ENCODE results near the gene GLI3. TPM values are rescaled to one million over a fixed set of nuclear protein-coding genes. Genes with fewer than 3 reads are reported as not detected.

GLI3 gene
- total RNA-seq, 5 donors from 2014 or later (not counting 1 experiment from before 2014, with no cell fraction given), result 0.10 to 0.79 (median 0.32) TPM; not detected in 1

DNA sequence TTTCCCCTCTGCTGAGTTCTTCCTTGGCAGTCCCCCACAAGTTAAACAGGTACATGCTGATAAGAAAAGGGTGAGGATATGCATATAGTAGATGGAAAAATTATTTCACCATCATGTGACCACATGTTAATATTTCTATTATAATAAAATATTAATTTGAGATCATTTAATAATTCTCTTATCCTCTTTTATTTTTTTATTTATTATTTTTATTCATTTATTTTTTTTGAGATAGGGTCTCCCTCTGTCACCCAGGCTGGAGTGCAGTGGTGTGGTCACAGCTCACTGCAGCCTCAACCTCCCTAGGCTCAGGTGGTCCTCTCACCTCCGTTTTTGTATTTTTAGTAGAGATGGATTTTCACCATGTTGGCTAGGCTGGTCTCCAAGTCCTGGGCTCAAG is 11.6 kb upstream of the GLI3 start:
- no peak overlapping the region for H3K4me3 ChIP-seq (ENCODE audit: control insufficient read depth in 1 of 2, extremely low read depth in 1 of 2, low read length in 1 of 2)
- no peaks in the 10 kb centered on the region for H3K4me1 ChIP-seq (ENCODE audit: control insufficient read depth in 1 of 2, extremely low read depth in 1 of 2, insufficient read depth in 2 of 2, low read length in 2 of 2)
- no peaks in the 10 kb centered on the region for H3K27me3 ChIP-seq (replicated peaks in 1 of 2; ENCODE audit: control insufficient read depth in 2 of 2, extremely low read depth in 1 of 2, insufficient read depth in 2 of 2, low read length in 1 of 2)
- no peak overlapping the region for H3K27ac ChIP-seq (ENCODE audit: low read length)
- WGBS (ENCODE audit: insufficient coverage), result no CpG with 5 or more reads among the region's 1 CpG
- H3K4me3 Mint-ChIP-seq, result no peak overlapping the region
- H3K27ac Mint-ChIP-seq, result no peak overlapping the region
- POLR2A ChIA-PET, result no interaction called here
- H3K9me3 ChIP-seq, result no peaks in the 10 kb centered on the region
- H3K9me3 Mint-ChIP-seq, result peaks cover under 1 to 12% (median 5%) of the 10 kb centered on the region in 3 donors
- no peaks in the 10 kb centered on the region for H3K4me1 Mint-ChIP-seq
- DNase-seq (no peak), ATAC-seq (replicated peaks in 1 of 4) (no peak)
- no peaks in the 10 kb centered on the region for H3K36me3 Mint-ChIP-seq
- no peaks in the 10 kb centered on the region for H3K36me3 ChIP-seq (ENCODE audit: control insufficient read depth in 2 of 2, extremely low read depth in 1 of 2, insufficient read depth in 1 of 2, low read length in 1 of 2)
- H3K27me3 Mint-ChIP-seq, result no peaks in the 10 kb centered on the region
- CTCF ChIA-PET, result no interaction called here

- H3K4me1 ChIP-seq (ENCODE audit: control insufficient read depth in 1 of 2, extremely low read depth in 1 of 2, insufficient read depth in 2 of 2, low read length in 2 of 2), result no peaks in the 10 kb centered on the region
- no peak for ATAC-seq (replicated peaks in 1 of 4)
- H3K4me1 Mint-ChIP-seq, result no peaks in the 10 kb centered on the region
- no peak overlapping the region for H3K4me3 ChIP-seq (ENCODE audit: control insufficient read depth in 1 of 2, extremely low read depth in 1 of 2, low read length in 1 of 2)
- 96% methylated on average over 3 of the region's 5 CpGs for WGBS (ENCODE audit: insufficient coverage)
- no peaks in the 10 kb centered on the region for H3K36me3 ChIP-seq (ENCODE audit: control insufficient read depth in 2 of 2, extremely low read depth in 1 of 2, insufficient read depth in 1 of 2, low read length in 1 of 2)
- no peaks in the 10 kb centered on the region for H3K27me3 ChIP-seq (replicated peaks in 1 of 2; ENCODE audit: control insufficient read depth in 2 of 2, extremely low read depth in 1 of 2, insufficient read depth in 2 of 2, low read length in 1 of 2)
- no peaks in the 10 kb centered on the region for H3K36me3 Mint-ChIP-seq
- CTCF ChIA-PET, result no interaction called here
- DNase-seq, result no peak
- no peak overlapping the region for H3K27ac ChIP-seq (ENCODE audit: low read length)
- peaks cover 0 to 16% (median 3%) of the 10 kb centered on the region in 3 donors for H3K9me3 Mint-ChIP-seq
- no peak overlapping the region for H3K27ac Mint-ChIP-seq
- H3K9me3 ChIP-seq, result no peaks in the 10 kb centered on the region
- no peak overlapping the region for H3K4me3 Mint-ChIP-seq
- H3K27me3 Mint-ChIP-seq, result peaks cover 5 to 7% of the 10 kb centered on the region in 2 donors
- POLR2A ChIA-PET, result no interaction called here
Observed at GRCh38 chr7:42247301-42247700, 10.3 kb upstream of the GLI3 start.

DNA sequence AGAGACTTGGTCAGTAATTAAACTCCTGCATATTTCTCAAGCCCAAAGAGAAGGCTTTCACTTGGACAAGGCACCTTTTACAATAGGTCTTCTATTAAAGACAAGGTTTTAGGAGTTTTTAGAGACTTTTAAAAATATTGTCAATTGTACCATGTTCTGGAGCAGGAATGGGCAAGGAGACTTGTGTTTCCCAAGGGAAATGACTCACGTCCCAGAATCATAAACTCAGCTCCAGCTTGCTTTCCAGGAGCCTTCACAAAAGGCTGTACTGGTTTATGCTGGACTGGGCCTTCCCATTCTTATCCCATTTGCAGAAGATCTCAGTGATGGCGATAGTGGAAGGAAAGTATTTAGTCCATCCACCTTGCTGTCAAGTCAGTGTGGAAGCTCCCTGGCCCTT is 7.8 kb upstream of the GLI3 start:
- H3K9me3 Mint-ChIP-seq, result peaks cover 0 to 7% (median 0%) of the 10 kb centered on the region in 3 donors
- Histone ChIP-seq H3K27me3 (replicated peaks in 1 of 2; ENCODE audit: control insufficient read depth in 2 of 2, extremely low read depth in 1 of 2, insufficient read depth in 2 of 2, low read length in 1 of 2) (peaks cover 3 to 4% of the 10 kb centered on the region in 2 experiments), H3K9me3 (no peaks in the 10 kb centered on the region), H3K4me1 (ENCODE audit: control insufficient read depth in 1 of 2, extremely low read depth in 1 of 2, insufficient read depth in 2 of 2, low read length in 2 of 2) (no peaks in the 10 kb centered on the region), H3K4me3 (ENCODE audit: control insufficient read depth in 1 of 2, extremely low read depth in 1 of 2, low read length in 1 of 2) (no peak overlapping the region), H3K36me3 (ENCODE audit: control insufficient read depth in 2 of 2, extremely low read depth in 1 of 2, insufficient read depth in 1 of 2, low read length in 1 of 2) (no peaks in the 10 kb centered on the region), H3K27ac (ENCODE audit: low read length) (no peak overlapping the region)
- ChIA-PET CTCF (no interaction called here), POLR2A (no interaction called here)
- H3K36me3 Mint-ChIP-seq, result no peaks in the 10 kb centered on the region
- WGBS (ENCODE audit: insufficient coverage), result 100% methylated on average over 1 of the region's 2 CpGs
- peaks cover 14 to 22% of the 10 kb centered on the region in 2 donors for H3K27me3 Mint-ChIP-seq
- no peaks in the 10 kb centered on the region for H3K4me1 Mint-ChIP-seq
- DNase-seq (no peak), ATAC-seq (replicated peaks in 1 of 4) (no peak)
- no peak overlapping the region for H3K27ac Mint-ChIP-seq
- H3K4me3 Mint-ChIP-seq, result no peak overlapping the region

- Histone ChIP-seq H3K36me3 (ENCODE audit: control insufficient read depth in 2 of 2, extremely low read depth in 1 of 2, insufficient read depth in 1 of 2, low read length in 1 of 2) (no peaks in the 10 kb centered on the region), H3K4me1 (ENCODE audit: control insufficient read depth in 1 of 2, extremely low read depth in 1 of 2, insufficient read depth in 2 of 2, low read length in 2 of 2) (peaks cover 0 to 3% of the 10 kb centered on the region in 2 experiments), H3K4me3 (ENCODE audit: control insufficient read depth in 1 of 2, extremely low read depth in 1 of 2, low read length in 1 of 2) (no peak overlapping the region), H3K27me3 (replicated peaks in 1 of 2; ENCODE audit: control insufficient read depth in 2 of 2, extremely low read depth in 1 of 2, insufficient read depth in 2 of 2, low read length in 1 of 2) (peaks cover 6 to 17% of the 10 kb centered on the region in 2 experiments), H3K27ac (ENCODE audit: low read length) (no peak overlapping the region), H3K9me3 (no peaks in the 10 kb centered on the region)
- Mint-ChIP-seq H3K27me3 (peaks cover 33 to 42% of the 10 kb centered on the region in 2 donors), H3K9me3 (peaks cover 0 to 7% (median 0%) of the 10 kb centered on the region in 3 donors), H3K27ac (no peak overlapping the region), H3K4me1 (peaks cover 6 to 9% (median 8%) of the 10 kb centered on the region in 3 donors), H3K4me3 (no peak overlapping the region), H3K36me3 (no peaks in the 10 kb centered on the region)
- ChIA-PET POLR2A (no interaction called here), CTCF (no interaction called here)
- no peak for ATAC-seq (replicated peaks in 1 of 4)
- DNase-seq, result no peak
- no CpG with 5 or more reads among the region's 3 CpGs for WGBS (ENCODE audit: insufficient coverage)
Observed at GRCh38 chr7:42242381-42242780, 5.4 kb upstream of the GLI3 start.

- Mint-ChIP-seq H3K36me3 (no peaks in the 10 kb centered on the region), H3K9me3 (peaks cover 0 to 7% (median 0%) of the 10 kb centered on the region in 3 donors), H3K4me1 (peaks cover 6 to 10% (median 9%) of the 10 kb centered on the region in 3 donors), H3K27ac (no peak overlapping the region), H3K4me3 (no peak overlapping the region), H3K27me3 (peaks cover 33 to 42% of the 10 kb centered on the region in 2 donors)
- no peak overlapping the region for H3K4me3 ChIP-seq (ENCODE audit: control insufficient read depth in 1 of 2, extremely low read depth in 1 of 2, low read length in 1 of 2)
- ATAC-seq (replicated peaks in 1 of 4) (no peak), DNase-seq (no peak)
- 80% methylated on average over 6 of the region's 6 CpGs for WGBS (ENCODE audit: insufficient coverage)
- no peaks in the 10 kb centered on the region for H3K36me3 ChIP-seq (ENCODE audit: control insufficient read depth in 2 of 2, extremely low read depth in 1 of 2, insufficient read depth in 1 of 2, low read length in 1 of 2)
- no peak overlapping the region for H3K27ac ChIP-seq (ENCODE audit: low read length)
- H3K4me1 ChIP-seq (ENCODE audit: control insufficient read depth in 1 of 2, extremely low read depth in 1 of 2, insufficient read depth in 2 of 2, low read length in 2 of 2), result peaks cover 0 to 9% of the 10 kb centered on the region in 2 experiments
- ChIA-PET POLR2A (no interaction called here), CTCF (no interaction called here)
- no peaks in the 10 kb centered on the region for H3K9me3 ChIP-seq
- peaks cover 6 to 25% of the 10 kb centered on the region in 2 experiments for H3K27me3 ChIP-seq (replicated peaks in 1 of 2; ENCODE audit: control insufficient read depth in 2 of 2, extremely low read depth in 1 of 2, insufficient read depth in 2 of 2, low read length in 1 of 2)
Observed at GRCh38 chr7:42241424-42241823, 4.4 kb upstream of the GLI3 start.

DNA sequence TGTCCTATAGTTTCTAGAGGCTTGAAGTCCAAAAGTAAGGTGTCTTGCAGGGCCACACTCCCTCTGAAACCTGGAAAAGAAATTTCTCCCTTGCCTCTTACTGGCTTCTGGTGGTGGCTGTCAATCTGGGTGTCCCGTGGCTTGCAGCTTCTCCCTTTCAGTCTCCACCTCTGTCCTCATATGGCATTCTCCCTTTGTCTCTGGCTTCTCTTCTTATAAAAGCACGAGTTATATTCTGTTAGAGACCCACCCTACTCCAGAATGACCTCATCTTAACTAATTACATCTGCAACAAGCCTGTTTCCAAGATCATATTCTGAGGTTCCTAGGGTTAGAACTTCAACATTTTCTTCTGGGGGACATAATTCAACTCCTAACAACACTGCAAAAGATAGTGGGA is 3.4 kb upstream of the GLI3 start:
- no peaks in the 10 kb centered on the region for H3K9me3 ChIP-seq
- ATAC-seq (replicated peaks in 1 of 4) (no peak), DNase-seq (no peak)
- H3K9me3 Mint-ChIP-seq, result peaks cover 0 to 3% (median 0%) of the 10 kb centered on the region in 3 donors
- ChIA-PET CTCF (no interaction called here), POLR2A (no interaction called here)
- H3K36me3 Mint-ChIP-seq, result no peaks in the 10 kb centered on the region
- no peaks in the 10 kb centered on the region for H3K36me3 ChIP-seq (ENCODE audit: control insufficient read depth in 2 of 2, extremely low read depth in 1 of 2, insufficient read depth in 1 of 2, low read length in 1 of 2)
- H3K4me3 Mint-ChIP-seq, result no peak overlapping the region
- peaks cover 41 to 50% of the 10 kb centered on the region in 2 donors for H3K27me3 Mint-ChIP-seq
- no peak overlapping the region for H3K4me3 ChIP-seq (ENCODE audit: control insufficient read depth in 1 of 2, extremely low read depth in 1 of 2, low read length in 1 of 2)
- H3K27ac Mint-ChIP-seq, result no peak overlapping the region
- no peak overlapping the region for H3K27ac ChIP-seq (ENCODE audit: low read length)
- peaks cover 6 to 35% of the 10 kb centered on the region in 2 experiments for H3K27me3 ChIP-seq (replicated peaks in 1 of 2; ENCODE audit: control insufficient read depth in 2 of 2, extremely low read depth in 1 of 2, insufficient read depth in 2 of 2, low read length in 1 of 2)
- H3K4me1 Mint-ChIP-seq, result peaks cover 14 to 17% (median 17%) of the 10 kb centered on the region in 3 donors
- 91% methylated on average over 1 of the region's 2 CpGs for WGBS (ENCODE audit: insufficient coverage)
- peaks cover 0 to 17% of the 10 kb centered on the region in 2 experiments for H3K4me1 ChIP-seq (ENCODE audit: control insufficient read depth in 1 of 2, extremely low read depth in 1 of 2, insufficient read depth in 2 of 2, low read length in 2 of 2)

All from T-cell (primary cell).